ENCODE data around the gene RPS28.

RPS28 gene

DNA sequence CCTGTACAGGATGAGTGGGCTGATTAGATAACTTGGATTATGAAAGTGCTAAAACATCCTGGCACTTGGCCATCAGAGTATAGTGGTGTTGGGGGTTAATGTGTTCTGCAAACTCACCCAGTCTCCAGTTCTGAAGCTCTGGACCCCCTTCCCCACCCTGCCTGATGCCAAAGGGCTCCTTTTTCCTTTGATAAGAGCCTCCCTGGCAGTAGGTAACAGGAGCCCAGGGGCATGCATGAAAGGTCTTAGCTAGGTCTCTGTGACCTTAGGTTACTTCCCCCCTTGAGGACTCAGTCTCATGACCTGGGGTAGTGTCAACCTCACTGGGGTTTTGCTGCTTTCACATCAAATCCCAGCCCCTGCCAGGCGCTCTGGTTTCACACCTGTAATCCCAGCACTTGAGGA lies 2.5 kb downstream of the RPS28 start:
- TF ChIP-seq, protein P1, sequence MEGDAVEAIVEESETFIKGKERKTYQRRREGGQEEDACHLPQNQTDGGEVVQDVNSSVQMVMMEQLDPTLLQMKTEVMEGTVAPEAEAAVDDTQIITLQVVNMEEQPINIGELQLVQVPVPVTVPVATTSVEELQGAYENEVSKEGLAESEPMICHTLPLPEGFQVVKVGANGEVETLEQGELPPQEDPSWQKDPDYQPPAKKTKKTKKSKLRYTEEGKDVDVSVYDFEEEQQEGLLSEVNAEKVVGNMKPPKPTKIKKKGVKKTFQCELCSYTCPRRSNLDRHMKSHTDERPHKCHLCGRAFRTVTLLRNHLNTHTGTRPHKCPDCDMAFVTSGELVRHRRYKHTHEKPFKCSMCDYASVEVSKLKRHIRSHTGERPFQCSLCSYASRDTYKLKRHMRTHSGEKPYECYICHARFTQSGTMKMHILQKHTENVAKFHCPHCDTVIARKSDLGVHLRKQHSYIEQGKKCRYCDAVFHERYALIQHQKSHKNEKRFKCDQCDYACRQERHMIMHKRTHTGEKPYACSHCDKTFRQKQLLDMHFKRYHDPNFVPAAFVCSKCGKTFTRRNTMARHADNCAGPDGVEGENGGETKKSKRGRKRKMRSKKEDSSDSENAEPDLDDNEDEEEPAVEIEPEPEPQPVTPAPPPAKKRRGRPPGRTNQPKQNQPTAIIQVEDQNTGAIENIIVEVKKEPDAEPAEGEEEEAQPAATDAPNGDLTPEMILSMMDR (IDR thresholded peaks at IDR 0.05; ENCODE audit: insufficient read depth, missing control alignments): no peak
- no peak for FAIRE-seq
- DNase-seq (ENCODE audit: insufficient read length, low spot score): no peak

DNA sequence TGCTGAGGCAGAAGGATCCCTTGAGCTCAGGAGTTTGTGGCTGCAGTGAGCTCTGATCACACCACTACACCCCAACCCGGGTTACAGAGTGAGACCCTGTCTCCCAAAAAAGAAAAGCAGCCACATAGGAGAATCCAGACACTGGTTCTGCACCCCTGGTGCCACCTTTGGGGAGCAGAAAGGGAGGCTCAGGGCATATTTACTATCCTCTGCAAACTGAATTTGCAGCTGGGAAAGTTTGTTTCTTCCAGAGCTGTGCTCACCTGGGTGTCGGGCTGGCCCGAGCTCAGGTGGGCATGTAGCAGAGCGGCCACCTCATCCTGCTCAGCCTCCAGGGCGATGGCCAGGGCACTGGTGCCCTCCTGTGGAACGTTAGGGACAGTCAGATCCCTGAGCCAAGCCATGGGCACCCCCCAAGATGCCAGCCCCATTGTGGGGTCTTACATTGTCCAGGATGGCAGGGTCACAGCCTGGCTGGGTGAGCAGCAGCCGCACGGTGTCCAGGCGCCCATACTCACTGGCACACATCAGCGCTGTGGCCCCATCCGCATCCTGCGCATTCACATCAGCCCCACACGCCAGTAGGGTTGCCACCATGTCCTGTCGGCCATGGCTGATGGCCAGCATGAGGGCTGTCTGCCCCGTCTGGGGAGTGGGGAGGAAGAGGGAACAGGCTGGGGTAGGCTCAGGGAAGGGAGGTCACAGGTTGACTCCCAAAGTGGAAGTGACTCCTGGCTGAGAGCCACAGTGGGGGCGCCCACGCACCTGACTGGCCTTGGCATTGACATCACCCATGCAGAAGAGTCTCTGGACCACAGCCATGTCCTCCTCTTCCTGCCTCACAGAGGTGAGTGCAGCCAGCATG lies 3.1 kb downstream of the RPS28 start:
- FAIRE-seq (no peak), DNase-seq (ENCODE audit: insufficient read length, low spot score) (no peak)
- TF ChIP-seq, protein P1 (IDR thresholded peaks at IDR 0.05; ENCODE audit: insufficient read depth, missing control alignments): no peak

GRCh38 chr19:8325454-8325853 lies 4.2 kb downstream of the RPS28 start:
- no peak for DNase-seq (ENCODE audit: insufficient read length, low spot score)
- TF ChIP-seq, protein P1 (IDR thresholded peaks at IDR 0.05; ENCODE audit: insufficient read depth, missing control alignments): no peak
- no peak for FAIRE-seq

DNA sequence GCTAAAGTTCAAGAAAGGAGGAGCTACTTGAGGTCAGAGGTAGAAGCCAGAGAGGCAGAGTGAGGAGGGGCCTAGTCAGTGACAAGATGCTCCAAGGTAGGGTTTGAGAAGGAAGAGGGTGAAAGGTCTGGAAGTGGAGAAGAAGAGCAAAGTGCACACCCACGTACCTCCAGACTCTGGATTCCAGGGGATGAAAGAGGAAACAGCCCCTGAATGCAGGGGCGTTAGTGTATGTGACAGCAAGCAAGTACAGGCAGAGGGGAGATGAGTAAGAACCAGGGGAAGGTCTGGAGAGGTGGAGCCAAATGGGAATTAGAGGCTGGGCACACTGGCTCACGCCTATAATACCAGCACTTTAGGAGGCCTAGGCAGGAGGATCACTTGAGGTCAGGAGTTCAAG lies 8.7 kb downstream of the RPS28 start:
- FAIRE-seq (no peak), DNase-seq (ENCODE audit: insufficient read length, low spot score) (no peak)
- TF ChIP-seq, protein P1 (IDR thresholded peaks at IDR 0.05; ENCODE audit: insufficient read depth, missing control alignments): no peak

GRCh38 chr19:8331263-8331845 lies 10.1 kb downstream of the RPS28 start:
- no peak for FAIRE-seq
- TF ChIP-seq, protein P1 (IDR thresholded peaks at IDR 0.05; ENCODE audit: insufficient read depth, missing control alignments): no peak

GRCh38 chr19:8332976-8333766 lies 11.9 kb downstream of the RPS28 start:
- DNase-seq (ENCODE audit: insufficient read length, low spot score) (no peak), FAIRE-seq (no peak)
- TF ChIP-seq, protein P1 (IDR thresholded peaks at IDR 0.05; ENCODE audit: insufficient read depth, missing control alignments): no peak

More at GRCh38 chr19:8331263-8331845, 10.1 kb downstream of the RPS28 start:
- DNase-seq (ENCODE audit: insufficient read length, low spot score): no peak
